Heart right ventricle (tissue), 16 donors: ENCODE results near the gene GPHN. TPM values are rescaled to one million over a fixed set of nuclear protein-coding genes. Genes with fewer than 3 reads are reported as not detected.
"Not testable (repeated sequence)": the region's sequence is repeated elsewhere in the genome, so short reads cannot be mapped to it uniquely, and the experiment has no call there.

ENCODE experiments used
- ATAC-seq, 8 donors: fragments of 200-7000 bp; cut with Tn5 transposase; one replicate each; pipeline ENCODE4 v1.9.1; 2020; ENCODE audit warnings: mild to moderate bottlenecking in 8 of 8, moderate library complexity in 8 of 8, moderate number of reproducible peaks in 1 of 8
- DNase-seq, 2 donors: peaks; one replicate each; pipeline ENCODE4 v3.0.0-alpha.2; 2020
- H3K27ac ChIP-seq, 10 donors: fragments of 200-600 bp; sonication (generic) in 2 of 10; one replicate each; pipeline versions ENCODE4 v1.5.0 to v1.8.0; 2020 to 2022; ENCODE audit warnings: mild to moderate bottlenecking in 3 of 10
- H3K27me3 ChIP-seq, 7 donors: fragments of 200-600 bp; one replicate each; pipeline ENCODE4 v1.8.0; 2021 to 2022; ENCODE audit warnings: mild to moderate bottlenecking in 2 of 7
- H3K36me3 ChIP-seq, 9 donors: fragments of 200-600 bp; sonication (generic) in 1 of 9; one replicate each; pipeline versions ENCODE4 v1.5.0 to v1.8.0; 2020 to 2022; ENCODE audit warnings: mild to moderate bottlenecking in 2 of 9
- H3K4me1 ChIP-seq, 9 donors: fragments of 200-600 bp; sonication (generic) in 1 of 9; one replicate each; pipeline versions ENCODE4 v1.5.0 to v1.8.0; 2020 to 2022; ENCODE audit warnings: mild to moderate bottlenecking in 4 of 9
- H3K4me3 ChIP-seq, 10 donors: fragments of 200-600 bp; sonication (generic) in 2 of 10; one replicate each; pipeline versions ENCODE4 v1.5.0 to v1.8.0; 2020 to 2022; ENCODE audit warnings: mild to moderate bottlenecking in 7 of 10, moderate library complexity in 2 of 10
- H3K9me3 ChIP-seq, 11 donors: fragments of 200-600 bp in 10 of 11; sonication (generic) in 2 of 11; one replicate each; pipeline versions ENCODE4 v1.5.0 to v1.8.0; 2013 to 2022; ENCODE audit warnings: mild to moderate bottlenecking in 2 of 11, control low read depth in 1 of 11, moderate library complexity in 1 of 11
- WGBS, 2 donors: extraction: QIAGEN DNeasy Blood & Tissue Kit; methylation state at CpG; one replicate each; pipeline ENCODE4 v1.1.7; 2013; ENCODE audit warnings: inconsistent platforms in 1 of 2; 5-methylcytosine and 5-hydroxymethylcytosine counted together
- intact Hi-C, 10 donors: fragments of 100-400 bp; cut with DNase I; formaldehyde crosslinking; loops; one replicate each; pipeline versions ENCODE4 v1.11.1 to v1.14.2; 2022
- polyA plus RNA-seq, 2 donors: library from polyadenylated mRNA; stranded (reverse); fragments of 200-250 nt; gene quantifications; one replicate each; pipeline ENCODE4 v1.2.3, GENCODE V29; 2013
- total RNA-seq, 10 donors: library from RNA; stranded (reverse); fragmentation: NEBNext Ultra II Directional in 3 of 10; extraction: Animal tissue kit (Norgen Biotek cat#: 25700) in 3 of 10; gene quantifications; one replicate each; pipeline versions ENCODE4 v1.2.1 to v1.2.4, GENCODE V29; 2021 to 2023
- TF ChIP-seq, protein P1 (sequence below), 9 donors: fragments of 200-600 bp; sonication (generic) in 2 of 9; IDR thresholded peaks; one replicate each; pipeline versions ENCODE4 v1.5.0 to v1.8.0; 2021 to 2022; ENCODE audit warnings: antibody characterized with exemption in 9 of 9, mild to moderate bottlenecking in 5 of 9, moderate library complexity in 1 of 9
- donor health status: Arrhythmogenic right ventricular cardiomyopathy.
- donor health status: ischemic (EF 13 %, LVEDD 7.1; RV severe dilation, severe dysfunction).
- donor health status: healthy with polysubstance abuse.
- donor health status: DM: no; HTN: yes; CAD: no.
- donor health status: DM: no; HTN: no; CAD: no.
- donor health status: ischemic (EF 25% LVEDD 6.9; RV normal size, moderate dysfunction).
- donor health status: ischemic (EF 25% LVEDD 5.7; RV mildly dilated, moderate dysfunction).
- donor health status: healthy.
- donor health status: DM: yes; HTN: yes; CAD: no.
- donor health status: Ischemic cardiomyopathy.
- donor health status: ischemic (EF 35%, LVEDD 5.7; RV mildly dilated, moderate dysfunction).
- donor health status: nonischemic (EF 11% LVEDD 7.7; RV severe dilation, severe dysfunction).
- donor health status: DM: yes; HTN: yes; CAD: no.
- donor health status: PGD.
- donor health status: ischemic (EF 29% LVEDD 5.4; RV normal size, mild dysfunction).
- donor health status: nonischemic (EF 23%, LVEDD 6.1; RV moderate dilation, normal function).

Gene GPHN
- total and polyA plus RNA-seq, 12 donors = 12.2 to 48.0 (median 32.2) TPM

GRCh38 chr14:66698503-66698902 lies 190.6 kb downstream of the GPHN start:
- TF ChIP-seq, protein P1, sequence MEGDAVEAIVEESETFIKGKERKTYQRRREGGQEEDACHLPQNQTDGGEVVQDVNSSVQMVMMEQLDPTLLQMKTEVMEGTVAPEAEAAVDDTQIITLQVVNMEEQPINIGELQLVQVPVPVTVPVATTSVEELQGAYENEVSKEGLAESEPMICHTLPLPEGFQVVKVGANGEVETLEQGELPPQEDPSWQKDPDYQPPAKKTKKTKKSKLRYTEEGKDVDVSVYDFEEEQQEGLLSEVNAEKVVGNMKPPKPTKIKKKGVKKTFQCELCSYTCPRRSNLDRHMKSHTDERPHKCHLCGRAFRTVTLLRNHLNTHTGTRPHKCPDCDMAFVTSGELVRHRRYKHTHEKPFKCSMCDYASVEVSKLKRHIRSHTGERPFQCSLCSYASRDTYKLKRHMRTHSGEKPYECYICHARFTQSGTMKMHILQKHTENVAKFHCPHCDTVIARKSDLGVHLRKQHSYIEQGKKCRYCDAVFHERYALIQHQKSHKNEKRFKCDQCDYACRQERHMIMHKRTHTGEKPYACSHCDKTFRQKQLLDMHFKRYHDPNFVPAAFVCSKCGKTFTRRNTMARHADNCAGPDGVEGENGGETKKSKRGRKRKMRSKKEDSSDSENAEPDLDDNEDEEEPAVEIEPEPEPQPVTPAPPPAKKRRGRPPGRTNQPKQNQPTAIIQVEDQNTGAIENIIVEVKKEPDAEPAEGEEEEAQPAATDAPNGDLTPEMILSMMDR (IDR thresholded peaks at IDR 0.05) = no peak
- Histone ChIP-seq H3K9me3 (peaks cover 0 to 4% (median 0%) of the 10 kb centered on the region in 11 donors), H3K36me3 (no peaks in the 10 kb centered on the region), H3K4me1 (no peaks in the 10 kb centered on the region), H3K4me3 (no peak overlapping the region), H3K27ac (no peak overlapping the region), H3K27me3 (no peaks in the 10 kb centered on the region)
- 96 to 97% methylated on average over 2 of the region's 2 CpGs for WGBS, 2 donors
- intact Hi-C loops = no loop called here
- ATAC-seq (no peak), DNase-seq (no peak)

GRCh38 chr14:66701813-66702212 lies 193.9 kb downstream of the GPHN start:
- ATAC-seq = no peak
- peaks cover 0 to 19% (median 10%) of the 10 kb centered on the region in 11 donors for H3K9me3 ChIP-seq
- no peaks in the 10 kb centered on the region for H3K36me3 ChIP-seq
- no peaks in the 10 kb centered on the region for H3K27me3 ChIP-seq
- no peaks in the 10 kb centered on the region for H3K4me1 ChIP-seq
- intact Hi-C loops = no loop called here
- WGBS, 2 donors = 97 to 98% methylated on average over 4 of the region's 4 CpGs
- TF ChIP-seq, protein P1 (IDR thresholded peaks at IDR 0.05) = no peak
- H3K4me3 ChIP-seq = no peak overlapping the region
- no peak for DNase-seq
- no peak overlapping the region for H3K27ac ChIP-seq

DNA sequence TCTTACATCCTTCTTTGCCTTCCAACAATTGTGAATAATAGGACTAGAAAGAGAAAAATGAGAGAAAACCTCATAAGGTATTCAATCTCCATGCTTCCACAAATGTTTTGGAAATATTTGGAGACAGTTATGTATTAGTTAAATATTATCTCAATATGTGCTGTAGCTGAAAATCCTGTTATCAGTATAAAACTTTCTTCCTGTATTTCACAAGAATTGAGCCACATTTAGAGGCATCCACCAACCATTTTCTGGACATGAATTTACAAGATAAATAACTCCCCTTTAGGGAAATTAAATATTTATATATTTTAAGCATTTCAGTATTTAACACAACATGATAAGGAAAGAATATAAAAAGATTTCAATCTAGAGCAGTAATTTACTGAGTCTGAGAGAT lies 200.3 kb downstream of the GPHN start:
- Histone ChIP-seq H3K4me3 (no peak overlapping the region), H3K27me3 (no peaks in the 10 kb centered on the region), H3K36me3 (no peaks in the 10 kb centered on the region), H3K9me3 (peaks cover 0 to 41% (median 20%) of the 10 kb centered on the region in 11 donors), H3K27ac (no peak overlapping the region), H3K4me1 (peaks cover 0 to 7% (median 0%) of the 10 kb centered on the region in 9 donors)
- DNase-seq (no peak), ATAC-seq (no peak)
- intact Hi-C loops = no loop called here
- TF ChIP-seq, protein P1 (IDR thresholded peaks at IDR 0.05) = no peak

GRCh38 chr14:66709291-66709690 lies 201.3 kb downstream of the GPHN start:
- ATAC-seq = no peak
- DNase-seq = no peak
- Histone ChIP-seq H3K27me3 (no peaks in the 10 kb centered on the region), H3K4me1 (peaks cover 0 to 7% (median 0%) of the 10 kb centered on the region in 9 donors), H3K9me3 (peaks cover 0 to 50% (median 23%) of the 10 kb centered on the region in 11 donors), H3K27ac (no peak overlapping the region), H3K4me3 (no peak overlapping the region), H3K36me3 (no peaks in the 10 kb centered on the region)
- intact Hi-C loops = no loop called here
- WGBS, 2 donors = 70 to 74% methylated on average over 1 of the region's 1 CpG
- TF ChIP-seq, protein P1 (IDR thresholded peaks at IDR 0.05) = no peak

DNA sequence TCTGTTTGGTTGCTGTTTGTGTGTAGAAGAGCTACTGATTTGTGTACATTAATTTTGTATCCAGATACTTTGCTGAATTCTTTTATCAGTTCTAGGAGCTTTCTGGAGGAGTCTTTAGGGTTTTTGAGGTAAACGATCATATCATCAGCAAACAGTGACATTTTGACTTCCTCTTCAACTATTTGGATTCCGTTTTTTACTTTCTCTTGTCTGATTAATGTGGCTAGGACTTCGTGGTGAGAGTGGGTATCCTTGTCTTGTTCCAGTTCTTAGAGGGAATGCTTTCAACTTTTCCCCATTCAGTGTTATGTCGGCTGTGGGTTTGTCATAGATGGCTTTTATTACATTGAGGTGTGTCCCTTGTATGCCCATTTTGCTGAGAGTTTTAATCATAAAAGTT lies 206.3 kb downstream of the GPHN start:
- ATAC-seq, DNase-seq, H3K27me3 ChIP-seq, intact Hi-C loops, H3K27ac ChIP-seq, H3K4me3 ChIP-seq, H3K36me3 ChIP-seq: not testable (repeated sequence)
- Histone ChIP-seq H3K9me3 (peaks cover 0 to 30% (median 13%) of the 10 kb centered on the region in 11 donors), H3K4me1 (peaks cover 0 to 22% (median under 1%) of the 10 kb centered on the region in 9 donors)
- WGBS, 2 donors = 75 to 85% methylated on average over 4 of the region's 4 CpGs

- H3K27ac ChIP-seq, H3K27me3 ChIP-seq, DNase-seq, H3K4me3 ChIP-seq, ATAC-seq, intact Hi-C loops, H3K36me3 ChIP-seq: not testable (repeated sequence)
- WGBS, 2 donors = 75 to 80% methylated on average over 2 of the region's 2 CpGs
- Histone ChIP-seq H3K9me3 (peaks cover 0 to 30% (median 13%) of the 10 kb centered on the region in 11 donors), H3K4me1 (peaks cover 0 to 16% (median 0%) of the 10 kb centered on the region in 9 donors)
Observed at GRCh38 chr14:66715313-66715712, 207.4 kb downstream of the GPHN start.
